A673 (cell line): ENCODE results near the gene BUB1B. TPM values are rescaled to one million over a fixed set of nuclear protein-coding genes. Genes with fewer than 3 reads are reported as not detected.

Experiments
- BruUV-seq: library from RNA; stranded (reverse); fragments of 400-500 nt; replicated peaks from 2 replicates; lab custom pipeline; 2021; lab: Mats Ljungman, UMichigan
- CTCF ChIA-PET: fragments of 300-600 bp; sonication (Branson Sonifier 250); formaldehyde crosslinking; loops from one replicate; lab custom pipeline; 2022; ENCODE audit warnings: antibody characterized with exemption; lab: Charles Lee
- POLR2A ChIA-PET: fragments of 300-600 bp; sonication (Branson Sonifier 250); formaldehyde crosslinking; loops from one replicate; lab custom pipeline; 2022; ENCODE audit warnings: antibody characterized with exemption; ENCODE audit not compliant: low non-redundant PET; lab: Charles Lee
- DNase-seq: peaks from one replicate; pipeline ENCODE4 v3.0.0-alpha.2; 2015; ENCODE audit warnings: low spot score
- H3K27ac ChIP-seq: fragments of 200-600 bp; sonication (generic); 2 replicates; pipeline ENCODE4 v1.5.1; 2016; ENCODE audit warnings: mixed run types, low read depth, mild to moderate bottlenecking, mixed read lengths, antibody characterized with exemption, low read length; ENCODE audit not compliant: poor library complexity, severe bottlenecking
- H3K27me3 ChIP-seq: fragments of 200-600 bp; sonication (generic); replicated peaks from 2 replicates; pipeline ENCODE4 v1.6.1; 2017; ENCODE audit warnings: mixed run types, low read depth, mild to moderate bottlenecking, mixed read lengths, antibody characterized with exemption, low read length; ENCODE audit not compliant: insufficient read depth, poor library complexity
- H3K36me3 ChIP-seq: fragments of 200-600 bp; sonication (generic); 2 replicates; pipeline ENCODE4 v1.6.1; 2016; ENCODE audit warnings: mixed run types, mild to moderate bottlenecking, mixed read lengths, antibody characterized with exemption, low read length; ENCODE audit not compliant: insufficient read depth, poor library complexity, severe bottlenecking
- H3K4me1 ChIP-seq: fragments of 200-600 bp; sonication (generic); 2 replicates; pipeline ENCODE4 v1.6.1; 2017; ENCODE audit warnings: mixed run types, mild to moderate bottlenecking, mixed read lengths, antibody characterized with exemption, low read length; ENCODE audit not compliant: insufficient read depth, poor library complexity, severe bottlenecking
- H3K4me3 ChIP-seq: fragments of 200-600 bp; sonication (generic); 2 replicates; pipeline ENCODE4 v1.5.1; 2016; ENCODE audit warnings: low read depth, mixed run types, mild to moderate bottlenecking, mixed read lengths, low read length; ENCODE audit not compliant: poor library complexity, severe bottlenecking
- H3K9me3 ChIP-seq: fragments of 200-600 bp; sonication (generic); 2 replicates; pipeline ENCODE4 v1.6.1; 2016; ENCODE audit warnings: mixed run types, low read depth, mild to moderate bottlenecking, mixed read lengths, antibody characterized with exemption, low read length; ENCODE audit not compliant: poor library complexity, severe bottlenecking
- EZH2 ChIP-seq: fragments of 200-600 bp; sonication (generic); IDR thresholded peaks from 2 replicates; pipeline ENCODE4 v1.6.1; 2017; ENCODE audit warnings: borderline replicate concordance, low read depth, mild to moderate bottlenecking, mixed read lengths, antibody characterized with exemption, low read length; ENCODE audit not compliant: poor library complexity, severe bottlenecking
- intact Hi-C: fragments of 100-400 bp; cut with micrococcal nuclease; formaldehyde crosslinking; loops from one replicate; pipeline ENCODE4 v1.10.0; 2022; ENCODE audit not compliant: unreplicated experiment
- total RNA-seq: library from RNA; stranded (reverse); gene quantifications from 2 replicates; pipeline ENCODE4 v1.2.3, GENCODE V29; 2021
- TF ChIP-seq, protein P1 (sequence below): fragments of 300-800, 200-600 bp; sonication (generic); conservative IDR thresholded peaks from 2 replicates; pipeline ENCODE4 v1.5.1; 2017; ENCODE audit warnings: low read depth, mild to moderate bottlenecking, antibody characterized with exemption, low read length, moderate library complexity, mixed read lengths

BUB1B gene
- total RNA-seq, 1 experiment from 2014 or later = 196 TPM

DNA sequence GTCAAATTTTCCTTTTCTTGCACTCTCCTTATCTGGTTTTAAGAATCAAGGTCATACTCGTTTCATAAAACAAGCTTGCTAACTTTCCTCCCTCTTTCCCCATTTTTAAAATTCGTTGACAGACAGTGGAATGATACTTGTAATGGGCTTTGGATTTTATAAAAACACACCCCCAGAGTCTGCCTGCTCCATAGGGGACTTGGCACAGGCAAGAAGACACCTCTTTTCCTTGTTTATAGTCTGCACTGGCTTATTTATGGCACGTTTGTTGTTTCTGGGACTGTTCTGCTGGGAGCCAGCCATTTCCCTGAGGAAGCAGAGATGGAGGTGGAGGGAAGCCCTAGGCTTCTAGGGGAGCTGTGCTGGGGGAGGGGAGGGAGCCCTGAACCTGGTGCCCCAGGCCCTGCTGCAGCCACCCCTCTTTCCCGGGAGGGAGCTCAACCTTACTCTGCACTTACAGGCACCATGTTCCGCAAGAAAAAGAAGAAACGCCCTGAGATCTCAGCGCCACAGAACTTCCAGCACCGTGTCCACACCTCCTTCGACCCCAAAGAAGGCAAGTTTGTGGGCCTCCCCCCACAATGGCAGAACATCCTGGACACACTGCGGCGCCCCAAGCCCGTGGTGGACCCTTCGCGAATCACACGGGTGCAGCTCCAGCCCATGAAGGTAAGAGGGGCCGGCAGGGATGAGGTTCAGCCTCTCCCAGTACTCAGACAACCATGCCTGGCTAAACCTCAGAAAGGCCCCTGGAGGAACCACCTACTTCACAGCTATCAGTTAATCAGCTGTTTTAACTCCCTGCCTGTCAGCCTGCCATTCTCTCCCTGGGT, 103.7 kb downstream of the BUB1B start:
- peaks cover 10% of the 10 kb centered on the region for H3K4me1 ChIP-seq
- no peaks in the 10 kb centered on the region for H3K27me3 ChIP-seq
- no TSS peak for BruUV-seq
- ChIA-PET CTCF (interaction anchor here (1.6 to 1.9 kb wide), 2 partner anchors 10 to 15 kb away, joined by 6 to 8 read pairs; no protein-coding TSS in a partner anchor), POLR2A (no interaction called here)
- no peak overlapping the region for H3K4me3 ChIP-seq
- TF ChIP-seq, protein P1, sequence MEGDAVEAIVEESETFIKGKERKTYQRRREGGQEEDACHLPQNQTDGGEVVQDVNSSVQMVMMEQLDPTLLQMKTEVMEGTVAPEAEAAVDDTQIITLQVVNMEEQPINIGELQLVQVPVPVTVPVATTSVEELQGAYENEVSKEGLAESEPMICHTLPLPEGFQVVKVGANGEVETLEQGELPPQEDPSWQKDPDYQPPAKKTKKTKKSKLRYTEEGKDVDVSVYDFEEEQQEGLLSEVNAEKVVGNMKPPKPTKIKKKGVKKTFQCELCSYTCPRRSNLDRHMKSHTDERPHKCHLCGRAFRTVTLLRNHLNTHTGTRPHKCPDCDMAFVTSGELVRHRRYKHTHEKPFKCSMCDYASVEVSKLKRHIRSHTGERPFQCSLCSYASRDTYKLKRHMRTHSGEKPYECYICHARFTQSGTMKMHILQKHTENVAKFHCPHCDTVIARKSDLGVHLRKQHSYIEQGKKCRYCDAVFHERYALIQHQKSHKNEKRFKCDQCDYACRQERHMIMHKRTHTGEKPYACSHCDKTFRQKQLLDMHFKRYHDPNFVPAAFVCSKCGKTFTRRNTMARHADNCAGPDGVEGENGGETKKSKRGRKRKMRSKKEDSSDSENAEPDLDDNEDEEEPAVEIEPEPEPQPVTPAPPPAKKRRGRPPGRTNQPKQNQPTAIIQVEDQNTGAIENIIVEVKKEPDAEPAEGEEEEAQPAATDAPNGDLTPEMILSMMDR = no peak
- TF ChIP-seq EZH2 = no peak
- H3K9me3 ChIP-seq = no peaks in the 10 kb centered on the region
- no peak overlapping the region for H3K27ac ChIP-seq
- H3K36me3 ChIP-seq = no peaks in the 10 kb centered on the region
- no peak for DNase-seq
- intact Hi-C loops = no loop called here

DNA sequence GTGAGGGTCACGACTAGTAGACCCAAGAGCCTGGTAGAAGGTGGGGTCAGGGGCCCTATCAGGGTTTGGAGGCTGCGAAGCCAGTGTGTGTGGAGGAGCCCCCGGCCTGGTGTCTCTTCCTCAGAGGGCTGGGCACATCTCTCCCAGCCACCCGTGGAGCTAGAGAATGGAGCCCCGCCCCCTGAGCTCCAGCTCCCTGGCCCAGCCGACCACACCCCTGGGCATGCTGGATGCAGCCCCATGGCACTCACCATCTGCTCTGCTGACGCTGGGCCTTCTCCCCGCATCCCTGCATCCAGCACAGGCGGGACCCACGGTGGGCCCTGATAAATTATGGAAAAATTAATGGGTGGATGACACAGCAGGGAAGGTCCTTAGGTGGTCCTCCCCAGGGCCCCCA, 104.5 kb downstream of the BUB1B start:
- intact Hi-C loops = no loop called here

DNA sequence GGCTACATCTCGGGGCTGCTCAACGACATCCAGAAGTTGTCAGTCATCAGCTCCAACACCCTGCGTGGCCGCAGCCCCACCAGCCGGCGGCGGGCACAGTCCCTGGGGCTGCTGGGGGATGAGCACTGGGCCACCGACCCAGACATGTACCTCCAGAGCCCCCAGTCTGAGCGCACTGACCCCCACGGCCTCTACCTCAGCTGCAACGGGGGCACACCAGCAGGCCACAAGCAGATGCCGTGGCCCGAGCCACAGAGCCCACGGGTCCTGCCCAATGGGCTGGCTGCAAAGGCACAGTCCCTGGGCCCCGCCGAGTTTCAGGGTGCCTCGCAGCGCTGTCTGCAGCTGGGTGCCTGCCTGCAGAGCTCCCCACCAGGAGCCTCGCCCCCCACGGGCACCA, 105.0 kb downstream of the BUB1B start:
- H3K4me3 ChIP-seq = no peak overlapping the region

More for the DNA sequence above, 104.5 kb downstream of the BUB1B start:
- TF ChIP-seq, protein P1 = no peak
- no peak for TF ChIP-seq EZH2
- DNase-seq = no peak
- ChIA-PET POLR2A (no interaction called here), CTCF (interaction anchor here (0.6 to 1.9 kb wide), 2 partner anchors 9 to 479 kb away, joined by 6 to 7 read pairs; no protein-coding TSS in a partner anchor)
- Histone ChIP-seq H3K27ac (no peak overlapping the region), H3K27me3 (no peaks in the 10 kb centered on the region), H3K4me1 (peaks cover 10% of the 10 kb centered on the region), H3K4me3 (no peak overlapping the region), H3K9me3 (no peaks in the 10 kb centered on the region), H3K36me3 (no peaks in the 10 kb centered on the region)
- no TSS peak for BruUV-seq

More for the DNA sequence above, 105.0 kb downstream of the BUB1B start:
- Histone ChIP-seq H3K27me3 (no peaks in the 10 kb centered on the region), H3K9me3 (no peaks in the 10 kb centered on the region), H3K4me1 (peaks cover 10% of the 10 kb centered on the region), H3K36me3 (no peaks in the 10 kb centered on the region), H3K27ac (no peak overlapping the region)
- intact Hi-C loops = no loop called here
- ChIA-PET CTCF (interaction anchor here (0.6 to 1.9 kb wide), 2 partner anchors 9 to 478 kb away, joined by 6 to 7 read pairs; no protein-coding TSS in a partner anchor), POLR2A (no interaction called here)
- TF ChIP-seq EZH2 = no peak
- TF ChIP-seq, protein P1 = no peak
- BruUV-seq = no TSS peak
- no peak for DNase-seq
